GM21381 (cell line): ENCODE measurements around the gene UTS2R.
"Not testable (repeated sequence)": the region's sequence is repeated elsewhere in the genome, so short reads cannot be mapped to it uniquely, and the experiment has no call there.

Experiments used
- ATAC-seq: cut with Tn5 transposase; IDR thresholded peaks from one replicate; pipeline ENCODE4 v1.9.1; 2021; ENCODE audit warnings: mild to moderate bottlenecking, moderate library complexity; ENCODE audit not compliant: unreplicated experiment

UTS2R gene

DNA sequence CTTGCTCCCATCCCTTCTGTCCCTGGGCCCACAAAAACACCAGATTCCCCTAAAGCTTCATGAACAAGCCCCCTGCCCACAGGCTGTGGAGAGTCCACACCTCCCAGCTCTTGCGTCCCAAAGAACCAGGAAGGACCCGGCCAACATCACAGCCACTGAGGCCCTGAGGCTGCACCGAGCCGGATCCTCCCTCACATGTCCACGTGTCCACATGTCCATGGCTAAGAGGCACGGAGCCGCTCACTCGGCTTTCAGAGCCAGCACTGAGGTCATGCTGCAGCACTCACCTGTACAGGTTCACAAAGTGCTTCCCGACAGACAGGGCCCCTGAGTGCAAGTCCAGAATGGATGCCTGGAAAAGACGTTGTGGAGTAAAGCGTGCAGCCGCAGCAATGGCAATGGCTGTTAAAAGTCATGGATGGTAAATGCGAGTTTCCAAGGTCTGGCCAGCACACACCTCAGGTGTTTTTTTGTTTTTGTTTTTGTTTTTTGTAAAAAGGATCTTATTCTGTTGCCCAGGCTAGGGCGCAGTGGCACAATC lies 34.6 kb downstream of the UTS2R start:
- no peak for ATAC-seq

DNA sequence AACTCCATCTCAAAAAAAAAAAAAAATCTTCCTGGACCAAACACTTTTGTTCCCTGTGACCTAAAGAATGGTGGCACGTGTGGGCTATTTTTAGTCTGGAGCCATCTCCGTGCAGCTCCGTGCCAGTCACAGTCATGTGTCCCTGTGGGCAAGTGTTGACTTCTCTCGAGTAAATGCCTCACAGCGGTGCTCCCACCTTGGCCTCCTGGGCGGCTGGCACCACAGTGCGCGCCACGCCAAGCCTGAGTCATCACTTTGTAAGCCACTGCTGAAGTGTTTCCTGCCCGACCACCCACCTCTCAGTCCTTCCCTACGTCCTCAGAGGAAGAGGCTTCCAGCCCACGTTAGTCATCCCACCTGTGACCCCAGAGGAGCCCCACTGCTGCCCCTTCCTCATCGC lies 35.7 kb downstream of the UTS2R start:
- ATAC-seq: no peak

DNA sequence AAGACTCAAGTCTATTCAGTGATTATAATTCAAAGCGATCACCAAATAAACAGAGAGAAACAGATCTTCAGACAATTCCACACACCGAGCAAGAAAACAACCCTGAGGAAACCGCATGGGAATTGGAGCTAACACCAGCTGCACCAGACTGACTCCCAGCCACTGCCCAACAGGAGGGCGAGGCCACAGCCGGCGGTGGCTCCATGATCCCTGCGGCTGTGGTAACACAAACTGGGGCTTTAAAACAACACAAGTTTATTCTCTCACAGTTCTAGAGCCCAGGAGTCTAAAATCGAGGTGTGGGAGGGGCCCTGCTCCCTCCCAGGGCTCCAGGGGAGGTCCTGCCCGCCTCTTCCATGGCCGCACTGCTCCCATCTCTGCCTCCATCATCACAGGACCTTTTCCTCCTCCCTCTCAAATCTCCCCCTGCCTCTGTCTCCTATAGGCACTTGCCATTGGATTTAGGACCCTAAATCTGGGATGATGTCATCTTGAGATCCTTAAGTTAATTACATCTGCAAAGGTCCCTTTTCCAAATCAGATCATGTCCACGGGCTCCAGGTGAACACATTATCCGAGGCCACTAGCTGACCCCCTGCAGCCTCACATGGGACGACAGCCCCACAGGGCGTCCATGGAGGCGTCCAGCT lies 36.8 kb downstream of the UTS2R start:
- no peak for ATAC-seq

- no peak for ATAC-seq
These were observed 37.4 kb downstream of the UTS2R start for GRCh38 chr17:82408938-82409318.

DNA sequence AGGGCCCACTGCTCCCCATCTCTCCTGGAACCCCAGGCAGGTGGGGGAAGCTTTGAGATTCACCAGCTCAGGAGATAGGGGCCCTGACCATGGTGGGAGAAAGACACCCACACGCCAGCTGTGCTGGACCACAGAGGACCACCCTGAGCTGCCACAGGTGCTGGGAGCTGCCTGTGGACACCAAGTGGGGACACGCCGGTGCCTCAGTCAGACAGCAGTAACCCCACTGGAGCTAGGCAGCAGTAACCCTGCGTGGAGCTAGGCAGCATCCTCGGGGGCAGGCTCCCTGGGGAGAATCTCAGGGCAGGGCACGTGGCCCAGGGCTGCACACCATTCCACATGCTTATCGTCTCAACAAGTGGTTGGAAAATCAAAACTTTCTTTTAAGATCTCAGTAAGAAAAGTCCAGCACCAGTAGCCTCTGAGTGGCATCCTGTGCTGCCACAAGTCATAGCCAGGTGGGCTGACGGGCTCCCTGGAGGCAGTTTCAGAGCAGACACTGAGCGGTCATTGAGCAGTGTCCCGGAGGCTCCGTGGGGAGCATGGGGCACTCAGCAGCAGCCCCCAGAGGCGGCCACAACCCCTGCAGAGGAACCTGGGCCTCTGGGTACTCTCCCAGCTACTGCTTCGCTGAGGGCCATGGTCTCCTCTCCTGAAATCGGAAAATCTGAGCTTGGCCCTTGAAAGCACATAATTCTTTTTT lies 38.6 kb downstream of the UTS2R start:
- ATAC-seq: no peak

- no peak for ATAC-seq
These were observed 40.0 kb downstream of the UTS2R start for GRCh38 chr17:82411396-82412053.

GRCh38 chr17:82412081-82412480 lies 40.5 kb downstream of the UTS2R start:
- not testable (repeated sequence) for ATAC-seq

DNA sequence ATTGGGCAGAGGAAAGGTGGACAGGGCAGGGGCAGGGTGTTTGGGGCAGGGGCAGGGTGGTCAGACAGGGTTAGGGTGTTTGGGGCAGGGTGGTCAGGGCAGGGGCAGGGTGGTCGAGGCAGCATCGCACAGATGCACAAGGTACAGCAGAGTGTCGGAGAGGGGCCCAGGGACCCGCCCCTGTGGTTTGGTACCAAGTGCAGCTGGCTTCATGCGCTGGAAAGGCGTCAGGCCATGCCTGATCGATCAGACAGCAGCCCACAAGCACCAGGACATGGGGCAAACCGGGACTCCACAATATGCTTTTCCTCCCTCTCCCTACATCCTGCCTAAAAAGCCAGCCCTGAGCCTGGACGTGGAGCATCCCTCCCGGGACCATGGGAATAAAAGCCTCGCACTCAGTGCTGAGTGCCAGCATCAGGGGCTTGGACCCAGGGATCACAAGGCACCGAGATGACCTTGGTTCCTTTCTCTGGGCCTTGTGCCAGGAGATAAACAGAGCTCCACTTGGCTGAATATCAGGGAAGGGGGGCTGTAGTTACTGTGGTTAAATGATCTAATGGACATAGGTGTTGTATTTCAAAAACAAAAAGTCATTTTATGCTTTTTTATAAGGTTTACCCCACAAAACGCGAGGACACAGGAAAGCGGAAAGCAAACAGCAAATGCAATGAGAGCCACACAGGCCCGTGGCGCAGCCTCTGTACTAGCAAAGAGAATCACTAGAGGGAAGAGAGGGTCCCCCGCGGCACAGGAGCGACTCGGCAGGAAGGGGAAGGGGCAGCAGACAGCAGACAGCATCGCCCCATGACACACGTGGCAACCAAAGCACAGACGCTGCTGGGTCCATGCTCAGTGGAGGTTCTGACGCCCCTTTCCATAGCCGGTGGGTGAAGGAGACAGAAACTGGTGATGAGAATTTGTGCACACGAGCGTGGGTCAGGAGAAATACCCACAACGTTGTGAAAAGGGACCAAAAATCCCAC lies 41.3 kb downstream of the UTS2R start:
- ATAC-seq: no peak

- ATAC-seq: no peak
These were observed 43.1 kb downstream of the UTS2R start for GRCh38 chr17:82414548-82415281.

DNA sequence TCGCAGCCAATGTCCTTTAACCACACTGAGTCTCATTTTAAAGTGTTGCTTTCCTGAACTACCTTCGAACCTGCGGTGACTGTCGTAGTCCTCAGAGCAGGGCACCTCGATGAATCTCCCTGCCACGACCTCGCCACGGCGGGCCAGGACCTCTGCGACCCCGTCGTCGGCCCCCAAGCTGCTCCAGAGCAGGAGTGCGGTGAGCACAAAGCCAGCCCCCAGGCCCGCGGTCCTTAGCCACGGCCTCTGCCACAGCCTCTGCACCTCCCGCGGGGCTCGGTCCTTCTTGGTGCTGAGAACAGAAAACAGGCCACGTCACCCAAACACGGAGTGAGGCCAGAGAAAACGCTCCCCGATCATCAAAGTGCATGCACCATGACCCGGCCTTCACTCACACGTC lies 43.8 kb downstream of the UTS2R start:
- ATAC-seq: no peak

DNA sequence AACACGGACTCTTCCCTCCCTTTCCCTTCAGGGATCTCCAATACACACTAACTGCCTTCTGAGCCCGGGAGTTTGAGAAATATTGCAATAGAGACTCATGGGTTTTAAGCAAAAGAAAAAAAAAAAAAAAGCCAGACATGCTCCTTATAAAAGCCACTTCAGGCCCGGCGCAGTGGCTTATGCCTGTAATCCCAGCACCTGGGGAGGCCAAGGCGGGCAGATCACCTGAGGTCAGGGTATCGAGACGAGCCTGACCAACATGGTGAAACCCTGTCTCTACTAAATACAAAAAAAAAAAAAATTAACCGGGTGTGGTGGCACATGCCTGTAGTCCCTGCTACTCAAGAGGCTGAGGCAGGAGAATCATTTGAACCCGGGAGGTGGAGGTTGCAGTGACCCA lies 44.2 kb downstream of the UTS2R start:
- ATAC-seq: no peak

GRCh38 chr17:82416264-82416663 lies 44.7 kb downstream of the UTS2R start:
- no peak for ATAC-seq

DNA sequence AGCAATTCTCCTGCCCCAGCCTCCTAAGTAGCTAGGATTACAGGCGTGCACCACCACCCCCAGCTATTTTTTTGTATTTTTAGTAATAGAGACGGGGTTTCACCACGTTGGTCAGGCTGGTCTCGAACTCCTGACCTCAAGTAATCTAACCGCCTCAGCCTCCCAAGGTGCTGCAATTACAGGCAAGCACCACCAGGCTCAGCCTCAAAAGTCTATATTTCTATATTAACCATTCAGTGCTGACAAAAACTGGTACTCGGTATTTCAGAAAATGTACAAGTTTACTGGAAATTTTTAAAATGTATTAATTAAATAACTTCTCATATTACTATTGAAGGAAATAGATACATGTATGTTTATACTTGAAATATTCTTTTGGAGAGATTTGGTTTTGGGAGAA lies 45.2 kb downstream of the UTS2R start:
- no peak for ATAC-seq

- peak; percentile 86 for ATAC-seq
These were observed 46.7 kb downstream of the UTS2R start, which contains the start of the genes HEXD and OGFOD3 for GRCh38 chr17:82418001-82418986. HEXD (plus strand) TSS chr17:82418347; CDS start chr17:82419800, 1,453 bp downstream. OGFOD3 (minus strand) TSS chr17:82418586; CDS start chr17:82418485, 101 bp downstream.

DNA sequence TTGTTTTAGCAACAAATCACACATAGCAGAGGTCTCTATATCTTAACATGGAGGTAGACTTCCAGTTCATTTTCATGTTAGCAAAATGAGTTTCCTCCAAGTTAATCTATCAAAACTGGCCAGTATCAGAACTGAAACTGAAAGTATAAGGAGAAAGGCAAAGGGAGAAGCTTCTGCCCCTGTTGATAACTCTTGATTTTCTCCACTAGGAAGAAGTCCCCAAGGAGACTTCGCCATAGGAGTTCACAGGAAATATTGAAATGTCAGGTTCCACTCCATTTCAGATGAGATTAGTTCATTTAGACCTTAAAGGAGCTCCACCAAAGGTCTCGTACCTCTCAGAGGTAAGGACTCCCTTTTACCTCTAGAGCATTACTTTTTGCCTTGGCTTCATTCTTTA lies 48.0 kb downstream of the UTS2R start:
- no peak for ATAC-seq

- no peak for ATAC-seq
These were observed 52.7 kb downstream of the UTS2R start for GRCh38 chr17:82424001-82424862.

GRCh38 chr17:82424863-82425159 lies 53.2 kb downstream of the UTS2R start:
- ATAC-seq: no peak
